Neuronal stem cell (in vitro differentiated cells): ENCODE data around the gene TSPAN13.

Experiments used
- DNase-seq: peaks from one replicate; pipeline ENCODE4 v3.0.0-alpha.2; 2013; ENCODE audit warnings: low spot score
- H2AFZ ChIP-seq: one replicate; pipeline ENCODE4 v1.6.1; 2013; ENCODE audit warnings: mild to moderate bottlenecking, low read length, inconsistent platforms
- H2AK5ac ChIP-seq: 2 replicates; pipeline ENCODE4 v1.6.1; 2013; ENCODE audit warnings: low read depth, mild to moderate bottlenecking, inconsistent platforms, low read length, moderate library complexity, mixed read lengths
- H2BK120ac ChIP-seq: 2 replicates; pipeline ENCODE4 v1.6.1; 2013; ENCODE audit warnings: low read depth, mild to moderate bottlenecking, inconsistent platforms, low read length, moderate library complexity, mixed read lengths
- H2BK12ac ChIP-seq: one replicate; pipeline ENCODE4 v1.6.1; 2013; ENCODE audit warnings: low read length, inconsistent platforms
- H2BK15ac ChIP-seq: 2 replicates; pipeline ENCODE4 v1.6.1; 2013; ENCODE audit warnings: mild to moderate bottlenecking, low read length, inconsistent platforms, mixed read lengths
- H2BK5ac ChIP-seq: one replicate; pipeline ENCODE4 v1.6.1; 2013; ENCODE audit warnings: inconsistent platforms, mild to moderate bottlenecking, low read length, moderate library complexity
- H3K14ac ChIP-seq: one replicate; pipeline ENCODE4 v1.6.1; 2013; ENCODE audit warnings: low read length, inconsistent platforms
- H3K18ac ChIP-seq: 2 replicates; pipeline ENCODE4 v1.6.1; 2013; ENCODE audit warnings: low read length, inconsistent platforms
- H3K23ac ChIP-seq: 2 replicates; pipeline ENCODE4 v1.6.1; 2013; ENCODE audit warnings: low read depth, mild to moderate bottlenecking, mixed read lengths, low read length, inconsistent platforms; ENCODE audit not compliant: poor library complexity
- H3K27ac ChIP-seq: replicated peaks from 3 replicates; pipeline ENCODE4 v1.5.1; 2013; ENCODE audit warnings: low read length, inconsistent platforms
- H3K27me3 ChIP-seq, 3 experiments: 2 replicates each; pipeline ENCODE4 v1.6.1; 2013; ENCODE audit warnings: low read length in 3 of 3, mild to moderate bottlenecking in 2 of 3, inconsistent platforms in 1 of 3, low read depth in 1 of 3, mixed read lengths in 1 of 3, moderate library complexity in 1 of 3; ENCODE audit not compliant: control insufficient read depth in 3 of 3, insufficient read depth in 3 of 3
- H3K36me3 ChIP-seq, 2 donors: replicated peaks in 1 of 2; 2 replicates each; pipeline ENCODE4 v1.6.1; 2013; ENCODE audit warnings: low read length in 2 of 2; ENCODE audit not compliant: control insufficient read depth in 2 of 2, insufficient read depth in 2 of 2
- H3K4ac ChIP-seq: 2 replicates; pipeline ENCODE4 v1.6.1; 2013; ENCODE audit warnings: inconsistent platforms, mild to moderate bottlenecking, low read length, moderate library complexity
- H3K4me1 ChIP-seq, 2 donors: 1 replicate in 1 of 2; 2 replicates in 1 of 2; pipeline ENCODE4 v1.6.1; 2013; ENCODE audit warnings: low read length in 2 of 2, low read depth in 1 of 2; ENCODE audit not compliant: control insufficient read depth in 2 of 2, insufficient read depth in 1 of 2
- H3K4me2 ChIP-seq: one replicate; pipeline ENCODE4 v1.6.1; 2013; ENCODE audit warnings: mild to moderate bottlenecking, low read length, inconsistent platforms; ENCODE audit not compliant: insufficient read depth, poor library complexity, severe bottlenecking
- H3K4me3 ChIP-seq, 2 donors: 2 replicates each; pipeline ENCODE4 v1.5.1; 2013; ENCODE audit warnings: low read length in 2 of 2, mild to moderate bottlenecking in 2 of 2, inconsistent platforms in 1 of 2, moderate library complexity in 1 of 2
- H3K79me1 ChIP-seq: one replicate; pipeline ENCODE4 v1.6.1; 2013; ENCODE audit warnings: low read depth, mild to moderate bottlenecking, inconsistent platforms, low read length, moderate library complexity
- H3K9ac ChIP-seq: one replicate; pipeline ENCODE4 v1.6.1; 2013; ENCODE audit warnings: mild to moderate bottlenecking, low read depth, low read length, inconsistent platforms; ENCODE audit not compliant: poor library complexity
- H3K9me3 ChIP-seq, 2 donors: replicated peaks in 1 of 2; 2 replicates each; pipeline versions ENCODE3 to v1.6.1; 2013; ENCODE audit warnings: low read length in 2 of 2, mild to moderate bottlenecking in 2 of 2, inconsistent platforms in 1 of 2, low read depth in 1 of 2, mixed read lengths in 1 of 2, moderate library complexity in 1 of 2; ENCODE audit not compliant: control insufficient read depth in 2 of 2, insufficient read depth in 1 of 2
- H4K8ac ChIP-seq: one replicate; pipeline ENCODE4 v1.6.1; 2013; ENCODE audit warnings: low read depth, mild to moderate bottlenecking, inconsistent platforms, low read length, moderate library complexity
- H4K91ac ChIP-seq: one replicate; pipeline ENCODE4 v1.6.1; 2013; ENCODE audit warnings: low read length, low read depth, mild to moderate bottlenecking, inconsistent platforms; ENCODE audit not compliant: poor library complexity
- WGBS, 2 donors: extraction: QIAGEN DNeasy Blood & Tissue Kit; methylation state at CpG; one replicate each; pipeline ENCODE4 v1.1.7; 2013; ENCODE audit warnings: missing lambda C conversion rate in 2 of 2, mixed read lengths in 1 of 2; ENCODE audit not compliant: insufficient read length in 2 of 2, insufficient replicate concordance in 1 of 2; ENCODE audit errors: extremely low coverage in 2 of 2; 5-methylcytosine and 5-hydroxymethylcytosine counted together

Gene TSPAN13

GRCh38 chr7:16773326-16773725 lies 19.8 kb downstream of the TSPAN13 start:
- Histone ChIP-seq H3K79me1 (no peaks in the 10 kb centered on the region), H3K9ac (no peak overlapping the region), H4K91ac (no peak overlapping the region), H2AFZ (no peak overlapping the region), H3K27ac (no peak overlapping the region), H2BK12ac (no peak overlapping the region), H3K4ac (no peak overlapping the region), H3K27me3 (no peaks in the 10 kb centered on the region), H3K4me1 (peaks cover 0 to 5% of the 10 kb centered on the region in 2 donors), H3K36me3 (no peaks in the 10 kb centered on the region), H3K14ac (no peak overlapping the region), H2BK5ac (no peak overlapping the region), H3K4me3 (no peak overlapping the region), H3K18ac (no peak overlapping the region), H2BK120ac (no peak overlapping the region), H3K4me2 (no peak overlapping the region), H3K23ac (no peak overlapping the region), H2AK5ac (no peak overlapping the region), H4K8ac (no peak overlapping the region), H2BK15ac (no peak overlapping the region), H3K9me3 (peaks cover 0 to 4% of the 10 kb centered on the region in 2 donors)
- no peak for DNase-seq
- WGBS, 2 donors, result no CpG with 5 or more reads among the region's 2 CpGs

GRCh38 chr7:16773884-16774283 lies 20.3 kb downstream of the TSPAN13 start:
- WGBS, 2 donors, result no CpG with 5 or more reads among the region's 2 CpGs
- peaks cover 0 to under 1% of the 10 kb centered on the region in 2 donors for H3K36me3 ChIP-seq
- H3K4me1 ChIP-seq, result peaks cover 0 to 7% of the 10 kb centered on the region in 2 donors
- no peak overlapping the region for H3K14ac ChIP-seq
- H3K23ac ChIP-seq, result no peak overlapping the region
- no peak overlapping the region for H2BK120ac ChIP-seq
- no peak overlapping the region for H3K9ac ChIP-seq
- no peaks in the 10 kb centered on the region for H3K27me3 ChIP-seq
- no peak overlapping the region for H2AK5ac ChIP-seq
- no peak overlapping the region for H3K4me3 ChIP-seq
- H2BK5ac ChIP-seq, result no peak overlapping the region
- H3K27ac ChIP-seq, result no peak overlapping the region
- H4K8ac ChIP-seq, result no peak overlapping the region
- no peak overlapping the region for H3K4me2 ChIP-seq
- H2AFZ ChIP-seq, result no peak overlapping the region
- peaks cover 0 to 4% of the 10 kb centered on the region in 2 donors for H3K9me3 ChIP-seq
- no peak overlapping the region for H2BK15ac ChIP-seq
- no peaks in the 10 kb centered on the region for H3K79me1 ChIP-seq
- H3K18ac ChIP-seq, result no peak overlapping the region
- no peak overlapping the region for H4K91ac ChIP-seq
- H2BK12ac ChIP-seq, result no peak overlapping the region
- no peak for DNase-seq
- H3K4ac ChIP-seq, result no peak overlapping the region

- peaks cover 0 to 4% of the 10 kb centered on the region in 2 donors for H3K36me3 ChIP-seq
- no peak overlapping the region for H2BK120ac ChIP-seq
- no peak overlapping the region for H3K23ac ChIP-seq
- no peak overlapping the region for H2AFZ ChIP-seq
- H3K4me3 ChIP-seq, result no peak overlapping the region
- no peaks in the 10 kb centered on the region for H3K27me3 ChIP-seq
- H2BK15ac ChIP-seq, result no peak overlapping the region
- no peak for DNase-seq
- no peak overlapping the region for H3K18ac ChIP-seq
- no peak overlapping the region for H2BK12ac ChIP-seq
- no peak overlapping the region for H3K4me2 ChIP-seq
- peaks cover 0 to 7% of the 10 kb centered on the region in 2 donors for H3K4me1 ChIP-seq
- no CpG with 5 or more reads among the region's 4 CpGs for WGBS, 2 donors
- H3K27ac ChIP-seq, result no peak overlapping the region
- H2BK5ac ChIP-seq, result no peak overlapping the region
- H4K8ac ChIP-seq, result no peak overlapping the region
- H2AK5ac ChIP-seq, result no peak overlapping the region
- H4K91ac ChIP-seq, result no peak overlapping the region
- H3K9ac ChIP-seq, result no peak overlapping the region
- H3K79me1 ChIP-seq, result no peaks in the 10 kb centered on the region
- peaks cover 0 to 4% of the 10 kb centered on the region in 2 donors for H3K9me3 ChIP-seq
- no peak overlapping the region for H3K4ac ChIP-seq
- H3K14ac ChIP-seq, result no peak overlapping the region
Measured at GRCh38 chr7:16774294-16774693, 20.7 kb downstream of the TSPAN13 start.

GRCh38 chr7:16774986-16775385 lies 21.4 kb downstream of the TSPAN13 start:
- Histone ChIP-seq H3K4me2 (no peak overlapping the region), H2BK15ac (no peak overlapping the region), H2AK5ac (no peak overlapping the region), H3K4ac (no peak overlapping the region), H2BK5ac (no peak overlapping the region), H2BK120ac (no peak overlapping the region), H3K36me3 (peaks cover 0 to 6% of the 10 kb centered on the region in 2 donors), H3K14ac (no peak overlapping the region), H3K4me1 (peaks cover 0 to 7% of the 10 kb centered on the region in 2 donors), H3K27me3 (no peaks in the 10 kb centered on the region), H3K9ac (no peak overlapping the region), H4K8ac (no peak overlapping the region), H4K91ac (no peak overlapping the region), H3K18ac (no peak overlapping the region), H3K23ac (no peak overlapping the region), H3K27ac (no peak overlapping the region), H3K79me1 (no peaks in the 10 kb centered on the region), H2AFZ (no peak overlapping the region), H2BK12ac (no peak overlapping the region), H3K4me3 (no peak overlapping the region), H3K9me3 (peaks cover 0 to 4% of the 10 kb centered on the region in 2 donors)
- no peak for DNase-seq
